Activated CD8-positive, alpha-beta memory T cell treated with anti-CD3 and anti-CD28 coated beads, Interleukin-2, amount 50 U/mL, for 4 hours (primary cell): Measurements from ENCODE around the gene TMED1.
"Not testable (repeated sequence)": the region's sequence is repeated elsewhere in the genome, so short reads cannot be mapped to it uniquely, and the experiment has no call there.

Experiments used
- DNase-seq: peaks from one replicate; pipeline ENCODE4 v3.0.0-alpha.2; 2020

The TMED1 gene

DNA sequence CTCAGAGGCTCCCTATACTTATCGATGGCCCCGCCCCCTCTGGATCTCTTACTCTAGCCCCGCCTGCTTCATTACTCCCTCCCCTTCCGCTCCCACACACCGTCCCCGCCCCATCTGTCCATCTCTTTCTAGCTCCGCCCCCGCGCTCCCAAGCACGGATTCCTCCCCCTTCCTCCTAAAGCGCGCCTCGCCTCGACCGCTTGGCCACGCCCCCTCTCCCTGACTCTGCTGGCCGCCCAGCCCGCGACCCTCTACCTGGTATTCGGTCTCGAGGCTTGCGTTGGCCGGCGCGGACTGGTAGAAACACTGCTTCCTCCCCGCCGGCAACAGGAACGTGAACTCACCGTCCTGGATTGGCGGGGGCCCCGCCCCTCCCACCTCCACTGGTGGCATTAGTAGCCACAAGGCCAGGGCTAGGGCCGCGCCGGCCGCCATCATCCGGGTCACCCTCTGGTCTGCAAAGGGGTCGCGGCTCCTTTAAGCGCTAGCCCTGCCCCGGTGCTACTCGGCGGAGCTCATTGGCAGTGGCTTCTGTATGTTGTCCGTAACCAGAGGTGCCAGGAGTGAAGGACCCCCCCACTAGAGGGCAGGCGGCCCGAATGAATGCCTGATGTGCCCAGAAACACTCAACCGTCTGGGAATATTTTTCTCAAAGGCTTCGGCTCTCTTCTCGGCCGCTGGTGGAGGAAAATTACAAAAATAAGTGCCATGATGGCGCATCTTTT is at the start of gene TMED1:
Gene TMED1, minus strand, starts transcription at position 459 of the 725 bp plus-strand sequence. Its CDS starts 21 bp downstream, at position 438.
- peak; percentile 90 for DNase-seq

- no peak for DNase-seq
These were observed 49.5 kb upstream of the TMED1 start for GRCh38 chr19:10885201-10886169.

GRCh38 chr19:10884274-10884673 is 48.3 kb upstream of the TMED1 start:
- no peak for DNase-seq

DNA sequence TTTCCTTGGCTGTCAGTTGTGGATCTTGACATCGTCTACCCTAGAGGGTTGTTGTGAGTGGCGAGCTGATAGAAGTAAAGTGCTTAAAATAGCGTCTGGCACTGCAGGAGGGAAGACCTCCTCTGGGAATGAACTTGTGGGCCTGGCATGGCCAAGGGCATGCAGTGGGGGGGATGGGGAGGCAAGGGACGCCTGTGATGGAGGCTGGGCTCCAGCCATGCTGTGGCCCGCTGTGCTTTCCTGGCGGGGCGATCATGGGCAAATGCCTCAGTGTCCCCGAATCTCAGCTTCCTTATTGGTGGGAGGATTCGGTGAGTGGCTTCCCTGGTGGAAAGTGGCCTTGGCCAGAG is 46.1 kb upstream of the TMED1 start:
- DNase-seq = no peak

GRCh38 chr19:10881403-10882107 is 45.5 kb upstream of the TMED1 start:
- DNase-seq = no peak

GRCh38 chr19:10878253-10878652 is 42.2 kb upstream of the TMED1 start:
- DNase-seq = no peak

GRCh38 chr19:10877608-10878007 is 41.6 kb upstream of the TMED1 start:
- not testable (repeated sequence) for DNase-seq

GRCh38 chr19:10876459-10877240 is 40.6 kb upstream of the TMED1 start:
- DNase-seq = no peak

DNA sequence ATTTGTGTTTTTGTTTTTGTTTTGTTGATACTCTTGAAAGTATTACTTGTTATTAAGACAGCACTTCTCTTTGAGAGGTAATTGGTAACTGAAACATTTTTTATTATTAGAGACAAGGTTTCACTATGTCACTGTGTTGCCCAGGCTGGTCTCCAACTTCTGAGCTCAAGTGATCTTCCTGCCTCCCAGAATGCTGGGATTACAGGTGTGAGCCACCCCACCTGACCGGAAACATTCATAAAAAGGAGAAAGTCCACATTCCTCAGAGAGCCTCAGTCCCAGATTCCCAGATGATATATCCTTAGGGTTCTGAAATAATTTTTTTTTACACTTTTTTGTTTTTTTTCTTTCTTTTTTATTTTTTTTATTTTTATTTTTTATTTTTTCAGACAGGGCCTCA is 38.0 kb upstream of the TMED1 start:
- no peak for DNase-seq

DNA sequence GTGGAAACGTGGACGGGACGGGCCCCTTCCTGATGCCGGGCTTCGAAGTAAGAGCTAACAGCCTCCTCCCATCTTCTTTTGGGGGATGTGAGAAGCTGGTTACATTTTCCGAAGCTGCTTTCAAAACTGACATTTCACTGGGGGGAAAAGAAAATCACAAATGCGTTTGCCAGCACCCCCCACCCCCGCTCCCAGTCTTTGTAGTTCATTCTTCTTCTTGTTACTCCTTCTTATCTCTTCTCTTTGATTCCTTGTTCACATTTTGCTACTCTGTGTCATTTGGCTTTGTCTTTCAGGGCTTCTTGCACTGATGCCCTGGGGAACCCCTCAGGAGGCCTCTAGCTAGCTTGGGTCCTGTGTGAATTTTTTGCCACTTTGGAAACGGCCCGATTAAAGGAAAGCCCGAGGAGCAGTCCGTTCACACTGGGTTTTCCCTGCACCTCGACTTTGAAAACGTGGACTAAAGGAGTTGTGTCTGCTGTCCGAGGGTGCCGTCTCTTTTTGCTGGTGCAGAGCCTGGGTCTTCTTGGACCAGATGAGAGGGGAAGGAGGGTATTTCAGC is 36.6 kb upstream of the TMED1 start:
- peak; percentile 50 for DNase-seq

GRCh38 chr19:10871711-10872545 is 35.9 kb upstream of the TMED1 start:
- peak; percentile 51 for DNase-seq

GRCh38 chr19:10870955-10871603 is 35.1 kb upstream of the TMED1 start, which contains the start of gene CARM1:
Gene CARM1 (plus strand): TSS chr19:10871553. CDS start chr19:10871703, 150 bp downstream.
- DNase-seq = peak; percentile 99

DNA sequence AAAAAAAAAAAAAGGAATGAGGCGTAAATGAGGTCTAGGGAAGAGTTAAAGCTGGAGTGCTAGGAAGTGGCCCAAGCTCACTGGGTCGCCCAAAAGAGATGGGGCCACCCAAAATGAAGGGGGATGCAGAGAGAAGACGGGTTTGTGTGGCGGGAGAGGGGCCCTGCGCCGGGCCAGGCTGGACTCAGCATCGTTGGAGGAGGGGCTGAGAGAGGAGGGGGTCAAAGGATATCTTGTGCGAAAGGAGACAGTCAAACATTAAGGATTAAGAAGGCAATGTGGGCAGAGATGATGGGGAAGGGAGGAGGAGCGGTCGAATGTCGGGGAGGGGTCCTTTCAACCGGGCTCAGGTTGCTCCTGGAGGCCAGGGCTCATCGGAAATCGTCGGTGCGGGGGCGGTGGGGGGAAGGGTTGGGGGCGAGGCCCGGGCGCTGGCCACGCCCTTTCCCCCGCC is 34.5 kb upstream of the TMED1 start:
- DNase-seq = no peak

GRCh38 chr19:10869872-10870311 is 33.9 kb upstream of the TMED1 start:
- not testable (repeated sequence) for DNase-seq

DNA sequence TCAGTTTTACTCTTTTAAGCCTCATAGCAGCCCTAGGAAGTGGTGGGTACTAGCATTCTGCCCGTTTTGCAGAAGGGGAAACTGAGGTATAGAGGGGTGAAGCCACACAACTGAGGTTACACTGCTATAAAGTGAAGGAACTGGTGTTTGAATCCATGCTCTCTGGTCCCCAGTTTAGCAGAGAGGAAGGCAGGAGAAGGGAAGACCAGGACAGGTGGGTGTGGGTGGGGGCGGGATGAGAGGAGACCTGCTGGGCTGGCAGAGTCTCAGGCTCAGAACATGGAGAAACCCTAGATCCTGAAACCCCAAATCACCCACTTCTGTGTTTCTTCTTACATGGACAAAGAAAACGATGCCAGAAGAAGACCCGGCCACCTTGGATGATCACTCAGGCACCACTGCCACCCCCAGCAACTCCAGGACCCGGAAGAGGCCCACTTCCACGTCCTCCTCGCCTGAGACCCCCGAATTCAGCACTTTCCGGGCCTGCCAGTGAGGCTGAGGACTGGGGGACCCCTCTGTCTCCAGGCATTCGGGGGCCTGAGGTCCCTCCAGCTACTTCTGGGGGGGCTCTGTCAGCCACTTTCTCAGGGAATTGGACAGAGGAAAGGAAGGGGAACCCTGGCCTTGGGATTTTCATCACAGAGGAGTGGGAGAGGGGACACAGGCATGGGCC is 33.0 kb upstream of the TMED1 start:
- DNase-seq = no peak

GRCh38 chr19:10866495-10866894 is 30.5 kb upstream of the TMED1 start:
- no peak for DNase-seq

DNA sequence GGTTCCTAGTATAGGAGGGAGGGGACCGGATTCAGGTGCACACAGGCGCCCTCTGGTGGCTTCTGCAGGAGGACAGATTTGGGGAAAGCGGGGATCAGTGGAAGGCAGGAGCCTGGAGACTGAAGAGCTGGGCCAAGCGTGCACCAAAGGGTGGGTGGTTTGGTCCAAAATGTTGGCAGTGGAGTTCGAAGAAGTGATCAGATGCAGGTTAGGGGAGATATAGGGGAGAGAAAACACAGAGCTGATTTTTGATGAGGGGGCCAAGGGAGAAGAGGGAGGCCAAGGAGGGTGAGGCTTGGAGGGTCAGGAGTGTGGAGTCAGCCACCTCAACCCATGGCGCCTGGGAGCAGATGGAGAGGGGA is 28.5 kb upstream of the TMED1 start:
- DNase-seq = peak; percentile 81

GRCh38 chr19:10863107-10863717 is 27.2 kb upstream of the TMED1 start:
- no peak for DNase-seq

- no peak for DNase-seq
These were observed 26.6 kb upstream of the TMED1 start for GRCh38 chr19:10862561-10863106.
